Measurements from ENCODE around the gene PLAAT3. TPM values are rescaled to one million over a fixed set of nuclear protein-coding genes. Genes with fewer than 3 reads are reported as not detected.

Gene PLAAT3
- 88.2 TPM for total RNA-seq
- 262 TPM for polyA plus RNA-seq (ENCODE audit: insufficient read depth, low read depth, low replicate concordance)
- long read RNA-seq, donor 1, partial matches to known transcripts = 0 of 4 reads
- long read RNA-seq, donor 1, other reads (novel, unspliced or antisense) = 0 of 4 reads
- long read RNA-seq, donor 2, transcript PLA2G16-203 (5 exons, 1,099 nt) = major isoform, 12 of 16 reads
- long read RNA-seq, donor 2, partial matches to known transcripts = 0 of 16 reads
- long read RNA-seq, donor 2, other reads (novel, unspliced or antisense) = 0 of 16 reads
- long read RNA-seq, donor 3, transcript PLA2G16-203 (5 exons, 1,099 nt) = major isoform, 8 of 11 reads
- long read RNA-seq, donor 3, partial matches to known transcripts = 0 of 11 reads
- long read RNA-seq, donor 3, other reads (novel, unspliced or antisense) = 0 of 11 reads
- long read RNA-seq, donor 4, transcript PLA2G16-203 (5 exons, 1,099 nt) = minor isoform, 6 of 14 reads
- long read RNA-seq, donor 4, transcript PLA2G16-201 (4 exons, 2,594 nt) = major isoform, 7 of 14 reads
- long read RNA-seq, donor 4, partial matches to known transcripts = 0 of 14 reads
- long read RNA-seq, donor 4, other reads (novel, unspliced or antisense) = 0 of 14 reads
- long read RNA-seq, donor 5 = 0 reads
- long read RNA-seq, donor 6, transcript PLA2G16-201 (4 exons, 2,594 nt) = minor isoform, 11 of 28 reads
- long read RNA-seq, donor 6, transcript PLA2G16-203 (5 exons, 1,099 nt) = major isoform, 17 of 28 reads
- long read RNA-seq, donor 6, partial matches to known transcripts = 0 of 28 reads
- long read RNA-seq, donor 6, other reads (novel, unspliced or antisense) = 0 of 28 reads
- long read RNA-seq, donor 7, transcript PLA2G16-203 (5 exons, 1,099 nt) = minor isoform, 25 of 68 reads
- long read RNA-seq, donor 7, transcript PLA2G16-201 (4 exons, 2,594 nt) = major isoform, 32 of 68 reads
- long read RNA-seq, donor 7, partial matches to known transcripts = 1 of 68 reads
- long read RNA-seq, donor 7, other reads (novel, unspliced or antisense) = 10 of 68 reads
- long read RNA-seq, donor 8, transcript PLA2G16-203 (5 exons, 1,099 nt) = major isoform, 5 of 6 reads
- long read RNA-seq, donor 8, partial matches to known transcripts = 0 of 6 reads
- long read RNA-seq, donor 8, other reads (novel, unspliced or antisense) = 0 of 6 reads
- long read RNA-seq, donor 9, partial matches to known transcripts = 0 of 7 reads
- long read RNA-seq, donor 9, other reads (novel, unspliced or antisense) = 0 of 7 reads
- long read RNA-seq, donor 10, partial matches to known transcripts = 0 of 5 reads
- long read RNA-seq, donor 10, other reads (novel, unspliced or antisense) = 0 of 5 reads

GRCh38 chr11:63614136-63614671 is at the start of gene PLAAT3:
TSS of gene PLAAT3 (minus strand) at chr11:63614433. CDS start at chr11:63614014, 419 bp downstream.
- H3K4me3 ChIP-seq (ENCODE audit: low read length in 3 of 3) = peak within 1 kb of the TSS; percentile 42 to 83 (median 82)
- peak within 1 kb of the TSS in 2 of 3 donors; percentile 73 to 89 for H3K9ac ChIP-seq (ENCODE audit: low read length in 3 of 3)
- peak within 1 kb of the TSS; percentile 86 to 89 for H3K27ac ChIP-seq (ENCODE audit: low read depth in 2 of 2, low read length in 2 of 2)
- H3K36me3 ChIP-seq (ENCODE audit: control insufficient read depth in 2 of 3, insufficient read depth in 3 of 3, low read length in 3 of 3) = no peaks in the 10 kb centered on the region
- intact Hi-C loops (cut with DNase I) = no loop called here
- no peaks in the 10 kb centered on the region for H3K9me3 ChIP-seq (ENCODE audit: control insufficient read depth in 2 of 3, insufficient read depth in 1 of 3, low read length in 3 of 3)
- no peaks in the 10 kb centered on the region for H3K27me3 ChIP-seq (ENCODE audit: control insufficient read depth, insufficient read depth, low read length)
- no peak for TF ChIP-seq CTCF (IDR thresholded peaks at IDR 0.05; ENCODE audit: borderline replicate concordance, extremely low read depth, insufficient read depth)
- FAIRE-seq (no peak), DNase-seq (peak; percentile 38 to 94 (median 60))
- H3K4me1 ChIP-seq (ENCODE audit: control insufficient read depth in 2 of 3, insufficient read depth in 2 of 3, low read depth in 1 of 3, low read length in 3 of 3) = peaks cover 0 to 14% (median 13%) of the 10 kb centered on the region in 3 donors

GRCh38 chr11:63663809-63664208 is 49.6 kb upstream of the PLAAT3 start:
- DNase-seq (no peak), FAIRE-seq (no peak)
- Histone ChIP-seq H3K9me3 (ENCODE audit: control insufficient read depth in 2 of 3, insufficient read depth in 1 of 3, low read length in 3 of 3) (no peaks in the 10 kb centered on the region), H3K4me3 (ENCODE audit: low read length in 3 of 3) (no peak overlapping the region), H3K27ac (ENCODE audit: low read depth in 2 of 2, low read length in 2 of 2) (no peak overlapping the region), H3K9ac (ENCODE audit: low read length in 3 of 3) (no peak overlapping the region), H3K27me3 (ENCODE audit: control insufficient read depth, insufficient read depth, low read length) (no peaks in the 10 kb centered on the region), H3K36me3 (ENCODE audit: control insufficient read depth in 2 of 3, insufficient read depth in 3 of 3, low read length in 3 of 3) (no peaks in the 10 kb centered on the region), H3K4me1 (ENCODE audit: control insufficient read depth in 2 of 3, insufficient read depth in 2 of 3, low read depth in 1 of 3, low read length in 3 of 3) (peaks cover 0 to 10% (median 3%) of the 10 kb centered on the region in 3 donors)
- TF ChIP-seq CTCF (IDR thresholded peaks at IDR 0.05; ENCODE audit: borderline replicate concordance, extremely low read depth, insufficient read depth) = no peak
- intact Hi-C loops (cut with DNase I) = no loop called here

GRCh38 chr11:63660972-63661371 is 46.7 kb upstream of the PLAAT3 start:
- no peaks in the 10 kb centered on the region for H3K27me3 ChIP-seq (ENCODE audit: control insufficient read depth, insufficient read depth, low read length)
- no peak for TF ChIP-seq CTCF (IDR thresholded peaks at IDR 0.05; ENCODE audit: borderline replicate concordance, extremely low read depth, insufficient read depth)
- intact Hi-C loops (cut with DNase I) = no loop called here
- peaks cover 0 to 2% (median 0%) of the 10 kb centered on the region in 3 donors for H3K4me1 ChIP-seq (ENCODE audit: control insufficient read depth in 2 of 3, insufficient read depth in 2 of 3, low read depth in 1 of 3, low read length in 3 of 3)
- no peak for FAIRE-seq
- no peaks in the 10 kb centered on the region for H3K9me3 ChIP-seq (ENCODE audit: control insufficient read depth in 2 of 3, insufficient read depth in 1 of 3, low read length in 3 of 3)
- no peak overlapping the region for H3K4me3 ChIP-seq (ENCODE audit: low read length in 3 of 3)
- H3K36me3 ChIP-seq (ENCODE audit: control insufficient read depth in 2 of 3, insufficient read depth in 3 of 3, low read length in 3 of 3) = peaks cover 0 to 3% (median 2%) of the 10 kb centered on the region in 3 donors
- no peak overlapping the region for H3K9ac ChIP-seq (ENCODE audit: low read length in 3 of 3)
- H3K27ac ChIP-seq (ENCODE audit: low read depth in 2 of 2, low read length in 2 of 2) = no peak overlapping the region
- no peak for DNase-seq
